KMS-11 (cell line): Measurements from ENCODE around the gene NTHL1.

ENCODE experiments used
- H2AFZ ChIP-seq: fragments of 200-600 bp; sonication (generic); 2 replicates; pipeline ENCODE4 v1.6.1; 2016; ENCODE audit warnings: antibody characterized with exemption, mixed run types, low read depth
- H3K27ac ChIP-seq: fragments of 200-600 bp; sonication (generic); 2 replicates; pipeline ENCODE4 v1.6.1; 2016; ENCODE audit warnings: mild to moderate bottlenecking, mixed run types
- H3K27me3 ChIP-seq: fragments of 200-600 bp; sonication (generic); 2 replicates; pipeline ENCODE4 v1.6.1; 2017; ENCODE audit warnings: mild to moderate bottlenecking, low read depth, mixed run types, moderate library complexity; ENCODE audit not compliant: insufficient read depth
- H3K36me3 ChIP-seq: fragments of 200-600 bp; sonication (generic); 2 replicates; pipeline ENCODE4 v1.6.1; 2017; ENCODE audit warnings: mild to moderate bottlenecking, mixed run types; ENCODE audit not compliant: insufficient read depth
- H3K4me1 ChIP-seq: fragments of 200-600 bp; sonication (generic); 2 replicates; pipeline ENCODE4 v1.6.1; 2016; ENCODE audit warnings: mild to moderate bottlenecking, low read depth, mixed run types; ENCODE audit not compliant: poor library complexity, severe bottlenecking
- H3K4me2 ChIP-seq: fragments of 200-600 bp; sonication (generic); 2 replicates; pipeline ENCODE4 v1.7.0; 2016; ENCODE audit warnings: mild to moderate bottlenecking, mixed run types
- H3K4me3 ChIP-seq: fragments of 200-600 bp; sonication (generic); IDR thresholded peaks from 2 replicates; pipeline ENCODE4 v1.6.1; 2017; ENCODE audit warnings: low read depth, low read length, mixed read lengths; ENCODE audit not compliant: insufficient read depth
- H3K79me2 ChIP-seq: fragments of 200-600 bp; sonication (generic); 2 replicates; pipeline ENCODE4 v1.6.1; 2016; ENCODE audit warnings: low read depth, mixed run types; ENCODE audit not compliant: insufficient read depth
- H3K9ac ChIP-seq: fragments of 200-600 bp; sonication (generic); 2 replicates; pipeline ENCODE4 v1.6.1; 2016; ENCODE audit warnings: mild to moderate bottlenecking, mixed run types
- H4K20me1 ChIP-seq: fragments of 200-600 bp; sonication (generic); 2 replicates; pipeline ENCODE4 v1.6.1; 2016; ENCODE audit warnings: mild to moderate bottlenecking, mixed run types; ENCODE audit not compliant: insufficient read depth
- CTCF ChIP-seq: fragments of 200-600 bp; sonication (generic); conservative IDR thresholded peaks from 2 replicates; pipeline ENCODE4 v1.6.1; 2017; ENCODE audit warnings: low read depth, mild to moderate bottlenecking, antibody characterized with exemption, low read length, moderate library complexity, mixed read lengths

The NTHL1 gene

GRCh38 chr16:1999866-2000514, 47.6 kb downstream of the NTHL1 start:
- Histone ChIP-seq H3K4me1 (peaks cover 3% of the 10 kb centered on the region), H3K36me3 (no peaks in the 10 kb centered on the region), H3K9ac (no peak overlapping the region), H3K27me3 (no peaks in the 10 kb centered on the region), H2AFZ (no peak overlapping the region), H4K20me1 (no peaks in the 10 kb centered on the region), H3K79me2 (peaks cover 13% of the 10 kb centered on the region; the same call in 1 of the 2 replicates), H3K4me3 (no peak overlapping the region), H3K27ac (no peak overlapping the region), H3K4me2 (no peak overlapping the region)
- TF ChIP-seq CTCF = no peak

GRCh38 chr16:1998852-1999801, 48.5 kb downstream of the NTHL1 start:
- Histone ChIP-seq H3K27me3 (no peaks in the 10 kb centered on the region), H3K4me2 (no peak overlapping the region), H3K9ac (no peak overlapping the region), H2AFZ (no peak overlapping the region), H3K27ac (no peak overlapping the region), H3K36me3 (no peaks in the 10 kb centered on the region), H3K79me2 (peaks cover 5% of the 10 kb centered on the region; the same call in 1 of the 2 replicates), H3K4me1 (peaks cover 3% of the 10 kb centered on the region), H3K4me3 (no peak overlapping the region), H4K20me1 (no peaks in the 10 kb centered on the region)
- no peak for TF ChIP-seq CTCF

- Histone ChIP-seq H3K27ac (no peak overlapping the region), H3K4me3 (no peak overlapping the region), H3K4me1 (peaks cover 3% of the 10 kb centered on the region), H3K9ac (no peak overlapping the region), H2AFZ (no peak overlapping the region), H3K27me3 (no peaks in the 10 kb centered on the region), H4K20me1 (no peaks in the 10 kb centered on the region), H3K79me2 (0 out of 2 replicates have a peak, but pooled peaks cover 3% of the 10 kb centered on the region), H3K36me3 (no peaks in the 10 kb centered on the region), H3K4me2 (no peak overlapping the region)
- TF ChIP-seq CTCF = no peak
These were observed 49.2 kb downstream of the NTHL1 start for GRCh38 chr16:1998360-1998835.

GRCh38 chr16:1997494-1998359, 49.9 kb downstream of the NTHL1 start:
- Histone ChIP-seq H3K27ac (no peak overlapping the region), H3K4me1 (peaks cover 5% of the 10 kb centered on the region), H3K79me2 (no peaks in the 10 kb centered on the region), H3K36me3 (no peaks in the 10 kb centered on the region), H3K27me3 (no peaks in the 10 kb centered on the region), H3K4me2 (no peak overlapping the region), H2AFZ (no peak overlapping the region), H3K9ac (no peak overlapping the region), H3K4me3 (no peak overlapping the region), H4K20me1 (no peaks in the 10 kb centered on the region)
- no peak for TF ChIP-seq CTCF
